Cardiac fibroblast (primary cell): ENCODE data around the gene AMMECR1.

Experiments
- DNase-seq, 2 donors: peaks; one replicate each; pipeline versions ENCODE4 v3.0.0 to v3.0.0-alpha.2; 2010; ENCODE audit warnings: low read depth in 2 of 2
- H3K4me3 ChIP-seq, 2 donors: replicated peaks in 1 of 2; 1 replicate in 1 of 2; 2 replicates in 1 of 2; pipeline ENCODE4 v1.5.1; 2011; ENCODE audit warnings: low read depth in 2 of 2, low read length in 2 of 2, mild to moderate bottlenecking in 2 of 2, moderate library complexity in 1 of 2
- TF ChIP-seq, protein P1 (sequence below): IDR thresholded peaks from one replicate; pipeline ENCODE4 v1.5.1; 2011; ENCODE audit warnings: low read depth, mild to moderate bottlenecking, low read length, inconsistent platforms

Gene AMMECR1

DNA sequence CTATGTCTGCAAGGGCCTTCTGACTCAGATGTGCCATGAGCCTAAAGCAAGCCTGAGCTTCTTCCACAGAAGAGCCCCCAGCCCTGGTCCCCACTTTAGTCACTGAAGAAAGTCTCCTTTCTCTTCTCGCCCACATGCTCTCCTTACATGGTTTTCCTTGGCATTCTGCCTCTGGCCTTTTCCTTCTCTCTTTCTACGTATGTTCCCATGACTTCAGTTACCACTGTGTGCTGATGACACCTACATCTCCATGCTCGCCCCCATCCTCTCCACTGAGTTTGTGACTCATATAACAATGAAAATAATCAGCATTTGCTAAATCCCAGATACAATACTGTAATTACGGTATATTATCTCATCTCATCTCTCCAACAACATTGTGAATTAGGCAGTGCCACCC is 149.3 kb downstream of the AMMECR1 start:
- no peak overlapping the region for H3K4me3 ChIP-seq
- TF ChIP-seq, protein P1, sequence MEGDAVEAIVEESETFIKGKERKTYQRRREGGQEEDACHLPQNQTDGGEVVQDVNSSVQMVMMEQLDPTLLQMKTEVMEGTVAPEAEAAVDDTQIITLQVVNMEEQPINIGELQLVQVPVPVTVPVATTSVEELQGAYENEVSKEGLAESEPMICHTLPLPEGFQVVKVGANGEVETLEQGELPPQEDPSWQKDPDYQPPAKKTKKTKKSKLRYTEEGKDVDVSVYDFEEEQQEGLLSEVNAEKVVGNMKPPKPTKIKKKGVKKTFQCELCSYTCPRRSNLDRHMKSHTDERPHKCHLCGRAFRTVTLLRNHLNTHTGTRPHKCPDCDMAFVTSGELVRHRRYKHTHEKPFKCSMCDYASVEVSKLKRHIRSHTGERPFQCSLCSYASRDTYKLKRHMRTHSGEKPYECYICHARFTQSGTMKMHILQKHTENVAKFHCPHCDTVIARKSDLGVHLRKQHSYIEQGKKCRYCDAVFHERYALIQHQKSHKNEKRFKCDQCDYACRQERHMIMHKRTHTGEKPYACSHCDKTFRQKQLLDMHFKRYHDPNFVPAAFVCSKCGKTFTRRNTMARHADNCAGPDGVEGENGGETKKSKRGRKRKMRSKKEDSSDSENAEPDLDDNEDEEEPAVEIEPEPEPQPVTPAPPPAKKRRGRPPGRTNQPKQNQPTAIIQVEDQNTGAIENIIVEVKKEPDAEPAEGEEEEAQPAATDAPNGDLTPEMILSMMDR, result no peak
- peak; percentile 58 to 81 for DNase-seq

DNA sequence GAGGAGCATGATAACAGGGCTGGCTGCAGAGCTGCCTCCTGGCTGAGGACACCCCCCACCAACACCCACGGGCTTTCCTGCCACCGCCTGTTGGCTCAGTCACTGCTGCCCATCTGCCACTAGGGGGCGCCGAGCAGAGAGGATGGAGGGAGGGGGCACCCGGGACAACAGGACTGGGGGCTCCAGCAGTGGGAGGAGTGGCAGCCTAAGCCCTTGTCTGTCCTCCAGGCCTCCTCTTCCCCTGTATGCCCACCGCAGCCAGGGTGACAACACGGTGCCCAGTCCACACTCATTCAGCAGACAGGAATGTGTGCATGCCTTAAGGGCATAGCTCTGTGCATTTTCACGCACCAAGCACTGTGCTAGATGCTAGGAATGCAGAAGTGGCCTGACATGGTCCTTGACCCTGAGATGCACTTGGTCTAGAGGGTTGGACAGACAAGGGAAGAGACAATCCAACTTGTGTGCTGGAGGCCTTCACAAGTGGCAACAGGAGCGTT is 149.9 kb downstream of the AMMECR1 start:
- TF ChIP-seq, protein P1, result peak; percentile 52
- DNase-seq, result peak in 1 of 2 donors; percentile 41
- H3K4me3 ChIP-seq, result no peak overlapping the region

DNA sequence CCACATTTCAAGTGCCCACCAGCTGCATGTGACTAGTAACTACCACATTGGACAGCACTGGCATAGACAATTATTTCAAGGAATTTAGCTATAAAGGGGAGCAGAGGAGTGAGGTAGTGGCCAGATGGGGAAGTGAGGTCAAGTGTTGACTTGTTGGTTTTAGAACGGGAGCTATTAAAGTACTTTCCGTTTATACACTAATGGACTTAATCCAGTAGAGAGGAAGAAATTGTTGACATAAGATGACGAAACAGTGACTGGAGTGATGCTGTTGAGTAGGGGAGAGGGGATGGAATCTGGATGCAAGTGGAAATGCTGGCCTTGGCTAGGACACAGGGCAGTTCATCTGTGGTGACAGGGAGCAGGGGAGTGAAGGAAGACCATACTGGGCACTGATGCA is 154.4 kb downstream of the AMMECR1 start:
- no peak overlapping the region for H3K4me3 ChIP-seq
- TF ChIP-seq, protein P1, result no peak
- DNase-seq, result peak in 1 of 2 donors; percentile 37

DNA sequence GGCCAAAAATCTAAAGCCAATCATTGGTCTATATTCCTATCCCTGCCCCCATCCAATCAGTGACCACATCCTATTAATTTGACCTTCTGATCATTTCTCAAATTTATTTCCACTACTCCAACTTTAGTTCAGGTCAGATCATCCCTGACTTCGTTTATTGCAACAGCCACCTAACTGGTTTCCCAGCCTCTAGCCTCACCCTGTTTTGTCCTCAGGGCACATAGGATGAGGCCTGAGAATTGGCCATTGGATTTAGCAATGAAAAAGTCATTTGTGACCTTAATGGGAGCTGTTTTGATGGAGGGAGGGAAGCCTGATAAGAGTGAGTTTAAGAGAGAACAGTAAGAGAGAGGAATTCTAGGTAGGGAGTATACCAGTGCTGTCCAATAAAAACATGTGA is 155.0 kb downstream of the AMMECR1 start:
- TF ChIP-seq, protein P1, result no peak
- no peak for DNase-seq
- H3K4me3 ChIP-seq, result no peak overlapping the region

DNA sequence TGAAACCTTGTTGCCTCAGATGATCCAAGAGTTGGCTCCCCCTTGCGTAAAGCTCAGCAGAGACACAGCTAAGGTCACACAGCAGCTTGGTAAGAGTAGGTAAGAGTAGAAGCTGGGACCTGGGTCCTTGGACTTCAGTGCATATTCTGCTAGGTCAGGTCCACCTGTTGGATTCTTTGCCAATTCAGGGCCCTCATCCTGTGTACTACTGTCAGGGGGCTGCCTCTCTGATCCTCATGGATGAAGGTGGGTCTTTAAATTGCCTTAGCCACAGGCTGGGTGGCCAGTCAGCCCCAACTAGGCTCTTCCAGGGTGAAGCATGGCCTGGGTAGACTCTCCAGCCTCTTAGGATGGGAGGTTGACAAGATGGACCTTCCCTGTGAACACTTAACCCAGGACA is 155.8 kb downstream of the AMMECR1 start:
- TF ChIP-seq, protein P1, result no peak
- DNase-seq, result no peak
- H3K4me3 ChIP-seq, result no peak overlapping the region

DNA sequence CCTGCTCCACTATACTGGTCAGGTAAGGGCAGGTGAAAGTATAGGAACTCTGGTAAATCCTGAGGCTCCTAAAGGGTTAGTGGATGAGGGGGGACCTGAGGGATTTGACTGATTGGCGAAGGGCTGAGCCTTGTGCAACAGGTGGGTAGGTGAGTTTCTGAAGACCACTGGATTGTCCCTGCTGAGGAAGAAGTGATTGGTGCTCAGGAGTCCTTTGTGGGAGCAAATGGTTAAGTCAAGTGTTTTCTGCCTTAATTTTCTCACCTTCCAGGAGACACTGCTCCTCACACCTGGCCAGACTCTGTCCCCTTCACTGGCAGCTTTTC is 156.6 kb downstream of the AMMECR1 start:
- TF ChIP-seq, protein P1, result no peak
- DNase-seq, result no peak
- no peak overlapping the region for H3K4me3 ChIP-seq

DNA sequence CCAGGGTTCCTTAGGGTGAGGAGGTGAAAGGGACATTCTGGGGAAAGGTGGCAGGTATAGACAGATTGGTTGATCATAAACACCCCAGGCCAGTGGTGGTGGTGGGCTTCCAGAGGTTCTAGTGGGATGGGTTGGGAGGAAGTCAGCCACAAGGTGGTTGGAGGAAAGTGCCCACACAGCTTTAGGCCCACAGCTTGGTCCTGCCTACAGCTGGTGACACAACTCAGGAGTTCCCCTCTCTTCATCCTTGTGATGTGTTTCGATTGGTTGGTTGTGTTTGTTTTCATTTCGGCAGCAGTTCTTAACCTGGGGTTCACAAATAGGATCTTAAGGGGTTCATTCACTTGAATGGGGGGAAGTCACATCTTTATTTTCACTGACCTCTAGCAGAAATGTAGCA is 158.0 kb downstream of the AMMECR1 start:
- no peak overlapping the region for H3K4me3 ChIP-seq
- peak in 1 of 2 donors; percentile 23 for DNase-seq
- TF ChIP-seq, protein P1, result no peak
